Measurements from ENCODE around the gene PEX10. TPM values are rescaled to one million over a fixed set of nuclear protein-coding genes. Genes with fewer than 3 reads are reported as not detected.

Gene PEX10
- total and polyA plus RNA-seq, 4 experiments from 2014 or later, result 7.2 to 13.0 (median 10.1) TPM

- peak; percentile 98 to 100 (median 99) for DNase-seq
- POLR2A ChIA-PET (ENCODE audit: partially characterized antibody), result interaction anchor here (0.7 to 2.5 kb wide), 33 partner anchors 9 to 776 kb away, joined by 3 to 32 read pairs (median 5); partner anchors contain the start of genes FAAP20, MIB2, PANK4 and PEX10
- intact Hi-C loops (cut with micrococcal nuclease), result loop anchor here (1.0 to 2.0 kb wide), 9 partner anchors 21 to 258 kb away; partner anchors contain the start of genes FAAP20, PANK4, PEX10 and PRXL2B
These were observed 21.1 kb downstream of the PEX10 start, which contains the start of the genes MORN1 and RER1 for GRCh38 chr1:2391041-2391930. Gene MORN1, minus strand, starts transcription at chr1:2391554. Its CDS starts 21 bp downstream, at chr1:2391533. Gene RER1, plus strand, starts transcription at chr1:2391841. Its CDS starts 3,950 bp downstream, at chr1:2395791.

GRCh38 chr1:2389644-2390043 lies 22.7 kb downstream of the PEX10 start:
- Histone ChIP-seq H3K4me1 (ENCODE audit: insufficient read depth, low read length) (peaks cover 35% of the 10 kb centered on the region), H3K4me3 (ENCODE audit: low read length in 2 of 2) (no peak overlapping the region), H3K27ac (ENCODE audit: low read depth, low read length) (no peak overlapping the region), H3K27me3 (ENCODE audit: insufficient read depth, low read length) (no peaks in the 10 kb centered on the region), H3K9me3 (ENCODE audit: control insufficient read depth in 1 of 2, low read length in 2 of 2) (no peaks in the 10 kb centered on the region), H3K36me3 (ENCODE audit: insufficient read depth, low read length) (peaks cover 4% of the 10 kb centered on the region)
- ChIA-PET CTCF (ENCODE audit: partially characterized antibody) (interaction anchor here (1.7 to 2.5 kb wide), 2 partner anchors 8 to 195 kb away, joined by 7 to 12 read pairs; partner anchors contain the start of gene FAAP20), POLR2A (ENCODE audit: partially characterized antibody) (interaction anchor here (1.0 to 2.3 kb wide), 3 partner anchors 190 to 200 kb away, joined by 4 to 8 read pairs (median 6); partner anchors contain the start of gene FAAP20)
- Mint-ChIP-seq H3K27me3 (no peaks in the 10 kb centered on the region), H3K27ac (peak overlapping the region in 1 of 7 donors; percentile 81), H3K4me3 (peak overlapping the region in 7 of 8 donors; percentile 17 to 84 (median 69)), H3K4me1 (peaks cover 19 to 38% (median 28%) of the 10 kb centered on the region in 4 donors), H3K9me3 (no peaks in the 10 kb centered on the region), H3K36me3 (peaks cover 3 to 22% of the 10 kb centered on the region in 2 donors)
- DNase-seq, result no peak
- intact Hi-C loops (cut with micrococcal nuclease), result loop anchor here (2.0 kb wide), 3 partner anchors 135 to 257 kb away; partner anchors contain the start of gene FAAP20

More at GRCh38 chr1:2391041-2391930, 21.1 kb downstream of the PEX10 start, which contains the start of the genes MORN1 and RER1:
- H3K36me3 ChIP-seq (ENCODE audit: insufficient read depth, low read length), result peaks cover 10% of the 10 kb centered on the region
- H3K9me3 ChIP-seq (ENCODE audit: control insufficient read depth in 1 of 2, low read length in 2 of 2), result no peaks in the 10 kb centered on the region
- Mint-ChIP-seq H3K4me1 (peaks cover 20 to 49% (median 38%) of the 10 kb centered on the region in 4 donors), H3K9me3 (no peaks in the 10 kb centered on the region), H3K27me3 (no peaks in the 10 kb centered on the region), H3K4me3 (peak within 1 kb of the TSS; percentile 85 to 93 (median 90)), H3K36me3 (peaks cover 7 to 34% of the 10 kb centered on the region in 2 donors), H3K27ac (peak within 1 kb of the TSS; percentile 87 to 95 (median 93))
- peak within 1 kb of the TSS; percentile 57 to 75 for H3K4me3 ChIP-seq (ENCODE audit: low read length in 2 of 2)
- H3K4me1 ChIP-seq (ENCODE audit: insufficient read depth, low read length), result peaks cover 37% of the 10 kb centered on the region
- no peaks in the 10 kb centered on the region for H3K27me3 ChIP-seq (ENCODE audit: insufficient read depth, low read length)
- CTCF ChIA-PET (ENCODE audit: partially characterized antibody), result interaction anchor here (1.0 to 2.5 kb wide), 7 partner anchors 10 to 217 kb away, joined by 3 to 12 read pairs (median 4); partner anchors contain the start of genes FAAP20 and TNFRSF14
- H3K27ac ChIP-seq (ENCODE audit: low read depth, low read length), result peak within 1 kb of the TSS; percentile 76

- Histone ChIP-seq H3K27me3 (ENCODE audit: insufficient read depth, low read length) (no peaks in the 10 kb centered on the region), H3K36me3 (ENCODE audit: insufficient read depth, low read length) (no peaks in the 10 kb centered on the region), H3K9me3 (ENCODE audit: control insufficient read depth in 1 of 2, low read length in 2 of 2) (no peaks in the 10 kb centered on the region), H3K27ac (ENCODE audit: low read depth, low read length) (no peak overlapping the region), H3K4me1 (ENCODE audit: insufficient read depth, low read length) (peaks cover 21% of the 10 kb centered on the region), H3K4me3 (ENCODE audit: low read length in 2 of 2) (no peak overlapping the region)
- DNase-seq, result no peak
- H3K9me3 Mint-ChIP-seq, result no peaks in the 10 kb centered on the region
- intact Hi-C loops (cut with micrococcal nuclease), result no loop called here
- H3K27ac Mint-ChIP-seq, result no peak overlapping the region
- ChIA-PET POLR2A (ENCODE audit: partially characterized antibody) (interaction anchor here (2.3 kb wide), 1 partner anchor 193 kb away, joined by 8 read pairs; the partner anchor contains the start of gene FAAP20), CTCF (ENCODE audit: partially characterized antibody) (interaction anchor here (0.7 to 1.7 kb wide), 3 partner anchors 63 to 194 kb away, joined by 4 to 7 read pairs (median 4); partner anchors contain the start of gene FAAP20)
- peaks cover 3 to 12% of the 10 kb centered on the region in 2 donors for H3K36me3 Mint-ChIP-seq
- no peaks in the 10 kb centered on the region for H3K27me3 Mint-ChIP-seq
- no peak overlapping the region for H3K4me3 Mint-ChIP-seq
- peaks cover 10 to 24% (median 17%) of the 10 kb centered on the region in 4 donors for H3K4me1 Mint-ChIP-seq
These were observed 24.1 kb downstream of the PEX10 start for GRCh38 chr1:2388004-2388913.

GRCh38 chr1:2386636-2387611 lies 25.4 kb downstream of the PEX10 start:
- Histone ChIP-seq H3K4me3 (ENCODE audit: low read length in 2 of 2) (no peak overlapping the region), H3K4me1 (ENCODE audit: insufficient read depth, low read length) (peaks cover 16% of the 10 kb centered on the region), H3K36me3 (ENCODE audit: insufficient read depth, low read length) (no peaks in the 10 kb centered on the region), H3K27ac (ENCODE audit: low read depth, low read length) (no peak overlapping the region), H3K27me3 (ENCODE audit: insufficient read depth, low read length) (no peaks in the 10 kb centered on the region), H3K9me3 (ENCODE audit: control insufficient read depth in 1 of 2, low read length in 2 of 2) (no peaks in the 10 kb centered on the region)
- Mint-ChIP-seq H3K9me3 (no peaks in the 10 kb centered on the region), H3K4me3 (no peak overlapping the region), H3K36me3 (peaks cover 0 to 2% of the 10 kb centered on the region in 2 donors), H3K27ac (no peak overlapping the region), H3K27me3 (no peaks in the 10 kb centered on the region), H3K4me1 (peaks cover 0 to 12% (median 6%) of the 10 kb centered on the region in 4 donors)
- intact Hi-C loops (cut with micrococcal nuclease), result no loop called here
- ChIA-PET POLR2A (ENCODE audit: partially characterized antibody) (no interaction called here), CTCF (ENCODE audit: partially characterized antibody) (interaction anchor here (1.0 kb wide), 1 partner anchor 192 kb away, joined by 4 read pairs; the partner anchor contains the start of gene FAAP20)
- no peak for DNase-seq

- Mint-ChIP-seq H3K4me3 (no peak overlapping the region), H3K27ac (peak overlapping the region in 1 of 7 donors; percentile 12), H3K4me1 (peaks cover 0 to 10% (median 5%) of the 10 kb centered on the region in 4 donors), H3K36me3 (no peaks in the 10 kb centered on the region), H3K27me3 (no peaks in the 10 kb centered on the region), H3K9me3 (no peaks in the 10 kb centered on the region)
- ChIA-PET POLR2A (ENCODE audit: partially characterized antibody) (no interaction called here), CTCF (ENCODE audit: partially characterized antibody) (interaction anchor here (10.5 kb wide), 1 partner anchor 191 kb away, joined by 236 read pairs; the partner anchor contains the start of gene FAAP20)
- Histone ChIP-seq H3K4me3 (ENCODE audit: low read length in 2 of 2) (no peak overlapping the region), H3K9me3 (ENCODE audit: control insufficient read depth in 1 of 2, low read length in 2 of 2) (no peaks in the 10 kb centered on the region), H3K36me3 (ENCODE audit: insufficient read depth, low read length) (no peaks in the 10 kb centered on the region), H3K4me1 (ENCODE audit: insufficient read depth, low read length) (peaks cover 15% of the 10 kb centered on the region), H3K27ac (ENCODE audit: low read depth, low read length) (no peak overlapping the region), H3K27me3 (ENCODE audit: insufficient read depth, low read length) (no peaks in the 10 kb centered on the region)
- no peak for DNase-seq
- intact Hi-C loops (cut with micrococcal nuclease), result no loop called here
These were observed 26.6 kb downstream of the PEX10 start for GRCh38 chr1:2385606-2386280.
